WERI-Rb-1 (cell line): Measurements from ENCODE around the gene ARID1B.

Experiments used
- DNase-seq: peaks from one replicate; pipeline ENCODE4 v3.0.0-alpha.2; 2020
- H3K27ac ChIP-seq: fragments of 250-450 bp; sonication (Bioruptor Pico); 2 replicates; pipeline ENCODE4 v1.5.1; 2020; ENCODE audit warnings: mild to moderate bottlenecking, moderate library complexity
- H3K27me3 ChIP-seq: fragments of 250-450 bp; sonication (Bioruptor Pico); 2 replicates; pipeline ENCODE4 v1.5.1; 2021; ENCODE audit warnings: mild to moderate bottlenecking, low read depth, moderate library complexity; ENCODE audit not compliant: insufficient read depth, severe bottlenecking
- H3K36me3 ChIP-seq: fragments of 250-450 bp; sonication (Bioruptor Pico); 2 replicates; pipeline ENCODE4 v1.5.1; 2020; ENCODE audit warnings: mild to moderate bottlenecking, moderate library complexity
- H3K4me3 ChIP-seq: 2 replicates; pipeline ENCODE4 v1.5.1; 2011; ENCODE audit warnings: low read depth, mild to moderate bottlenecking, control low read depth, low read length
- H3K9me3 ChIP-seq: fragments of 250-450 bp; sonication (Bioruptor Pico); 2 replicates; pipeline ENCODE4 v1.5.1; 2021; ENCODE audit warnings: mild to moderate bottlenecking, moderate library complexity; ENCODE audit not compliant: severe bottlenecking
- CTCF ChIP-seq: IDR thresholded peaks from 2 replicates; pipeline ENCODE4 v1.5.1; 2011; ENCODE audit warnings: low read depth, mild to moderate bottlenecking, control low read depth, inconsistent platforms, low read length

ARID1B gene

GRCh38 chr6:156969233-156969632, 192.1 kb downstream of the ARID1B start:
- Histone ChIP-seq H3K27me3 (no peaks in the 10 kb centered on the region), H3K9me3 (no peaks in the 10 kb centered on the region), H3K4me3 (no peak overlapping the region), H3K36me3 (no peaks in the 10 kb centered on the region), H3K27ac (no peak overlapping the region)
- TF ChIP-seq CTCF, result no peak
- DNase-seq, result no peak

- no peak for TF ChIP-seq CTCF
These were observed 193.5 kb downstream of the ARID1B start for GRCh38 chr6:156970595-156971112.

GRCh38 chr6:156971153-156971885, 194.1 kb downstream of the ARID1B start:
- H3K27me3 ChIP-seq, result no peaks in the 10 kb centered on the region
- DNase-seq, result no peak
- no peak for TF ChIP-seq CTCF
- no peak overlapping the region for H3K4me3 ChIP-seq
- H3K27ac ChIP-seq, result no peak overlapping the region
- no peaks in the 10 kb centered on the region for H3K9me3 ChIP-seq
- no peaks in the 10 kb centered on the region for H3K36me3 ChIP-seq

More at GRCh38 chr6:156970595-156971112, 193.5 kb downstream of the ARID1B start:
- no peak for DNase-seq
- Histone ChIP-seq H3K27me3 (no peaks in the 10 kb centered on the region), H3K27ac (no peak overlapping the region), H3K4me3 (no peak overlapping the region), H3K36me3 (no peaks in the 10 kb centered on the region), H3K9me3 (no peaks in the 10 kb centered on the region)

GRCh38 chr6:156972145-156972544, 195.0 kb downstream of the ARID1B start:
- H3K9me3 ChIP-seq, result no peaks in the 10 kb centered on the region
- no peak for TF ChIP-seq CTCF
- no peak overlapping the region for H3K27ac ChIP-seq
- H3K36me3 ChIP-seq, result no peaks in the 10 kb centered on the region
- no peaks in the 10 kb centered on the region for H3K27me3 ChIP-seq
- no peak for DNase-seq
- no peak overlapping the region for H3K4me3 ChIP-seq

- Histone ChIP-seq H3K36me3 (no peaks in the 10 kb centered on the region), H3K4me3 (no peak overlapping the region), H3K9me3 (no peaks in the 10 kb centered on the region), H3K27me3 (no peaks in the 10 kb centered on the region), H3K27ac (no peak overlapping the region)
- no peak for DNase-seq
- no peak for TF ChIP-seq CTCF
These were observed 197.7 kb downstream of the ARID1B start for GRCh38 chr6:156974830-156975261.
